Amygdala (tissue), 56 donors: ENCODE measurements around the gene KRT32.
A peak's percentile ranks its signal among the peaks of the same experiment; 100 is the strongest.

ENCODE experiments used
- DNase-seq, 56 donors: peaks; one replicate each; lab custom pipeline; 2025; lab: John Stamatoyannopoulos, UW

KRT32 gene

GRCh38 chr17:41466988-41467387, at the start of gene KRT32:
TSS of gene KRT32 (minus strand) at chr17:41467386. CDS start at chr17:41467325, 61 bp downstream.
- no peak for DNase-seq

DNA sequence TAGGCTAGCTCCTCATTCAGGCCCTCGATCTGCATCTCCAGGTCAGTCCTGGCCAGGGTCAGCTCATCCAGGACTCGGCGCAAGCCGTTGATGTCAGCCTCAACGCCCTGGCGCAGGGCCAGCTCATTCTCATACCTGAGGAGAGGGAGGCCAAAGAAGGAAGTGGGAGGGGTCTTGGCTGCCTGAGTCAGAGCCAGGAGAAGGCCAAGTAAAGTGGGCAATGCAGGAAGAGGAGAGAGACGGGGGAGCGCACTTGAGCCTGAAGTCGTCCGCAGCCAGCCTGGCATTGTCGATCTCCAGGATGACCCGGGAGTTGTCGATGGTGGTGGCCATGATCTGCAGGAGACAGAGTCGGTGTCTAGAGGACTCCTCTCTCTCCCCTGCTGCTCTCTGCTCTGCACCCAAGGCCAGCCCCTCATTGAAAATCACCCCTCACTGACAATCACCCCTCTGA, 49.7 kb upstream of the KRT32 start:
- no peak for DNase-seq

DNA sequence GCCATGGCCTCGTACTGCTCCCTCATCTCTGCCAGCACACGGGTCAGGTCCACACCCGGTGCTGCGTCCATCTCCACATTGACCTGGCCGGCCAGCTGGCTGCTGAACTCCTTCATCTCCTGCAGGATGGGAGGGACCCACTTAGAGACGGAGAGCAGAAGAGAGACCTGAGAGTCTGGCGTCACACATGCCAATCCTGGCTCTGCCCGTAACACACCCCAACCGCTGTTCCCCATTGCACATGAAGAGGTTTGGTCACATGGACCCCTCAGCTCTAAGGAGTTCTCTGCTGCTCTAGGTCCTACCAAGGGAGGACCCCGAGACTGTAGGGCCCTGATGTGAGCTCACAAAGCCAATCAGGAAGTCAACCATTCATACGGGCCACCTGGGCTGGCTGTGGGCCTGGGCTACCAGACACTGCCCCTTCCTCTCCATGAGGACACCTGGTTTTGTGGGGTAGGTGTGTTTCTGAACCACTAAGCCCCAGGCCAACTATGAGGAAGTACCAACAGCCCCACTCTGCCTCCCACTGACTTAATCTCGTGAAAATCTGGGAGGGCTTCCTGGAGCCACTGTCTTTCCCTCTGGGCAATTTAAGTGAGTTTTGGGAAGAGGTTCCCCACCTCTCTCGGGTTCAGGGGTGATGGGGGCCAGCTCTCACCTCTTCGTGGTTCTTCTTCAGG, 49.1 kb upstream of the KRT32 start:
- DNase-seq: no peak

GRCh38 chr17:41513168-41513547, 46.0 kb upstream of the KRT32 start:
- no peak for DNase-seq

DNA sequence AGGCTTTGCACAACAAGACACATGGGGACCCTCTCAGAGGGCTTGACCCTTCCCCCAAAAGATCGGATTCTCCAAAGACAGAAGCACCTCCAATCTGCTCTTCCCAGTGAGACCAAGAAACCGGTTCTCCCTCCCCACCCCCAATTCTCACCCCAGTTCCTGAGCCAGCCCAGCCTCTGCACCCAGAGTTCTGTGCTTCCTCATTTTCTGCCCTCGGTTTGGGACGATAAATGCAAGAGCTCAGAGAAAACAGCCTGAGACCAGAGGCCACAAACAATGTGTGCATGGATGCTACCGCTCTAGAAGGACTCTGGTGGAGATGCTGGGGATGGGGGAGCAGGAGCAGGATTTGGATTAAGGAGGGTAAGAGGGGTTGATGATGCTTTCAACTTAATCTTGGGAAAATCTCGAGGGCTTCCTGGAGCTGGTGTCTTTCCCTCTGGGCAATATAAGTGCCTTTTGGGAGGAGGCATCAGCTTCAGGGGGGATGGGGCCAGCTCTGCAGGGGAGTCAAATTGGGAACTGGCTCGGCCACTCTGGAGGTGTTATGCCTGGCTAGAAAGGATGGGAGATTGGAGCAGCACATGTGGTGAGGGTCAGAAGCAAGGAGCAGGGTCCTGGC, 45.5 kb upstream of the KRT32 start:
- DNase-seq: no peak

DNA sequence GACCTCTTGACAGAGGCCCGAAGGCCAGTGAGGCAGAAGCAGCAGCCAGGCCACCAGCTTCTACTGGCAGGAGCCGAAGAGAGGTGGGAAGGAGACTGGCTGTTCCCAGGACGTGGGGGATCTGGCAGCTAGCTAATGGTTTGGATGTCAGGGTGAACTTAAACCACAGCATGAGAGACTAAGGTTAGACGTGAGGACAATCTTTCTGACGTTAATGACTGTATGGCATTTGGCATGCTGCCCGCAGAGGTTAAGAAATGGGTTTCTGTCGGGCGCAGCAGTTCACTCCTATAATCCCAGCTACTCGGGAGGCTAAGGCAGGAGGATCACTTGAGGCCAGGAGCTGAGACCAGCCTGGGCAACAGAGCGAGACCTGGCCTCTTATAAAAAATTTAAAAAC, 44.5 kb upstream of the KRT32 start:
- no peak for DNase-seq

- DNase-seq: no peak
Observed at GRCh38 chr17:41511116-41511515, 43.9 kb upstream of the KRT32 start.

GRCh38 chr17:41510251-41511065, 43.3 kb upstream of the KRT32 start:
- DNase-seq: no peak

GRCh38 chr17:41507315-41507880, 40.2 kb upstream of the KRT32 start:
- DNase-seq: no peak

- no peak for DNase-seq
Observed at GRCh38 chr17:41505809-41506767, 38.9 kb upstream of the KRT32 start.

GRCh38 chr17:41505007-41505808, 38.0 kb upstream of the KRT32 start, which contains the start of gene KRT13:
TSS of gene KRT13 (minus strand) at chr17:41505612. CDS start at chr17:41505550, 62 bp downstream.
- DNase-seq: no peak

GRCh38 chr17:41504246-41504977, 37.2 kb upstream of the KRT32 start:
- DNase-seq: no peak

- no peak for DNase-seq
Observed at GRCh38 chr17:41503202-41503601, 36.0 kb upstream of the KRT32 start.

DNA sequence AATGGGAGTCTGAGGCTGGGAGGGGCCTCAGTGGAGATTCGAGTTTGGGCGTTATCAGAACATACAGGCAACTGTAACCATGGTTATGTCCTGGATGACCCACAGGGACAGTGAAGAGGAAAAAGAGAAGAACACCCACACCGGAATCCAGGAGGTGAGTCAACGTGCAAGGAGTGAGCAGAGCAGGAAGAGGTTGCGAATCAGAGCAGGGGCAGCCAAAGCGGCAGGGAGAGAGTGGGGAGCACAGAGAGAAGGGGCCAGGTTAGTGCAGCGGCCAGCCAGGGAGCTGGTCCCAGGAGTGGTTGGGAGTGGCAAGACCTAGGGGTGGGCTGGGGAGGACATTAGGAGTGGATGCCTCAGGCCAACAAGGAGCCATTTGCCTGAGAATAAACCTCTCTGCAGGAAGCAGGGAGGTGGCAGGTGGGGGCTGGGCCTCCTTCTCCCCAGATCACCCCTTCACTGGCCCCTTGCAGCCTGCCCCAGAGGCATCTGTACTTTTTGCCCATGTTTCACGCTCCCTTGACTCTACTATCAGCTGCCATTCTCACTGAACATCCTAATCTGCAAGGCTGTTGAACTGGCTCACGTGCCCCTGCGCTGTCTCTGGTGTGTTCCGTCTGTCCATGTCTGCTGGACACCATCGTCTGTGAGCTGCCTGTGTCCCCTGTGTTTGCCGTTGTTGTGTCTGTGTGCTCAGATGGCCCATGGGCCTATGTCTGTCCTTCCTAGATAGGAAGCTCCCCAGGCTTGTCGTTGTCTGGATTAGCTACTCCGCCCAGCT, 33.1 kb upstream of the KRT32 start:
- DNase-seq: no peak

DNA sequence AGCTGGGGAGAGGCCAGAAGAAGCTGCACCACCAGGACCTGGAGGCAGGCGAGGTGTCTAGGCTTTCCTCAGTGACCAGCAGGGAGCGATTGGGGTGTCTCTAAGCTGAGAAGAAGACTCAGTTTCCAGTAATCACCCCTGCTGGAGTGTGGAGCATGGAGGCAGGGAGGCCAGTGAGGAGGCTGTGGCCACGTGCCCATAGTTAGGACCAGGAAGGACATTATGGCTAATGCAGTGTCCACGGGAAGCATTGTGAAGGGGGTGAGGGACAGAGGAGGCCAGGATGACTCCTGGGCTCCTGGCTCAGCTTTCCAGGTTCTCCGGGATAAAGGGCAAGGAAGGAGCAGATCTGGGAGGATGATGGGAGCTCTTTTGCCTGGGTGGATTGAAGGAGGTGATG, 32.5 kb upstream of the KRT32 start:
- DNase-seq: no peak

GRCh38 chr17:41498276-41498675, 31.1 kb upstream of the KRT32 start:
- no peak for DNase-seq

- DNase-seq: peak in 9 of 56 donors; percentile 1 to 33 (median 10)
Observed at GRCh38 chr17:41496803-41497484, 29.8 kb upstream of the KRT32 start.
